ENCODE measurements around the gene ADGRG4. TPM values are rescaled to one million over a fixed set of nuclear protein-coding genes. Genes with fewer than 3 reads are reported as not detected.

ADGRG4 gene
- total and polyA plus RNA-seq, 2 donors (not counting 1 experiment from before 2014, with no cell fraction given), result 0.03 TPM; not detected in 1

DNA sequence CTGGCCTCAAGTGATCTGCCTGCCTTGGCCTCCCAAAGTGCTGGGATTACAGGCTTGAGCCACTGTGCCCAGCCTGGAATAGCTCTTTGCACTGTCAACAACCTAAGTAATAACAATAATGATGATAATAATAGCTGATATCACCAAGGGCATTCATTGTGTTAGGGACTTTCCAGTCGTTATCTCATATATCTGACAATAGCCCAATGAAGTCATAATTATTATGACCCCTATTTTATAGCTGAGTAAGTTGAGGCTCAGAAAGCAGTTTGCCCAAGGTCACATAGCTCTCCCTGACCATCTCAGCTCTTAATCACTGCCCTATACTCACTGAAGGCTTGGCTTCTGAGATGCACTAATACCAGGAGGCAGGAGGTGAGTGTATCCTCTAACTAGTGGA, 30.8 kb upstream of the ADGRG4 start:
- Histone ChIP-seq H3K27ac (ENCODE audit: insufficient read depth, low read length) (no peak overlapping the region), H3K4me3 (replicated peaks in 1 of 4; ENCODE audit: control extremely low read depth in 1 of 4, insufficient read depth in 1 of 4, low read depth in 3 of 4, low read length in 4 of 4) (no peak overlapping the region), H3K36me3 (ENCODE audit: control insufficient read depth, insufficient read depth, low read length) (no peaks in the 10 kb centered on the region), H3K4me1 (ENCODE audit: control insufficient read depth, extremely low read depth, insufficient read depth, low read length) (no peaks in the 10 kb centered on the region), H3K79me2 (ENCODE audit: control insufficient read depth, insufficient read depth, low read length) (no peaks in the 10 kb centered on the region), H2AFZ (ENCODE audit: low read length) (no peak overlapping the region), H3K27me3 (ENCODE audit: control insufficient read depth, insufficient read depth, low read length) (no peaks in the 10 kb centered on the region), H3K9me3 (ENCODE audit: control insufficient read depth, insufficient read depth, low read depth, low read length) (no peaks in the 10 kb centered on the region), H3K4me2 (ENCODE audit: extremely low read depth, insufficient read depth, low read length) (no peak overlapping the region), H3K9ac (ENCODE audit: insufficient read depth, low read length) (no peak overlapping the region), H4K20me1 (ENCODE audit: control insufficient read depth, extremely low read depth, insufficient read depth, low read length) (no peaks in the 10 kb centered on the region)
- no peak for TF ChIP-seq EZH2 (IDR thresholded peaks at IDR 0.05; ENCODE audit: low read length, missing control alignments)
- TF ChIP-seq, protein P1, sequence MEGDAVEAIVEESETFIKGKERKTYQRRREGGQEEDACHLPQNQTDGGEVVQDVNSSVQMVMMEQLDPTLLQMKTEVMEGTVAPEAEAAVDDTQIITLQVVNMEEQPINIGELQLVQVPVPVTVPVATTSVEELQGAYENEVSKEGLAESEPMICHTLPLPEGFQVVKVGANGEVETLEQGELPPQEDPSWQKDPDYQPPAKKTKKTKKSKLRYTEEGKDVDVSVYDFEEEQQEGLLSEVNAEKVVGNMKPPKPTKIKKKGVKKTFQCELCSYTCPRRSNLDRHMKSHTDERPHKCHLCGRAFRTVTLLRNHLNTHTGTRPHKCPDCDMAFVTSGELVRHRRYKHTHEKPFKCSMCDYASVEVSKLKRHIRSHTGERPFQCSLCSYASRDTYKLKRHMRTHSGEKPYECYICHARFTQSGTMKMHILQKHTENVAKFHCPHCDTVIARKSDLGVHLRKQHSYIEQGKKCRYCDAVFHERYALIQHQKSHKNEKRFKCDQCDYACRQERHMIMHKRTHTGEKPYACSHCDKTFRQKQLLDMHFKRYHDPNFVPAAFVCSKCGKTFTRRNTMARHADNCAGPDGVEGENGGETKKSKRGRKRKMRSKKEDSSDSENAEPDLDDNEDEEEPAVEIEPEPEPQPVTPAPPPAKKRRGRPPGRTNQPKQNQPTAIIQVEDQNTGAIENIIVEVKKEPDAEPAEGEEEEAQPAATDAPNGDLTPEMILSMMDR (conservative IDR thresholded peaks at IDR 0.05 in 1 of 2, IDR thresholded peaks at IDR 0.05 in 1 of 2; ENCODE audit: low read depth in 1 of 2, low read length in 2 of 2), result no peak
- DNase-seq (ENCODE audit: low read depth in 2 of 2), result no peak

DNA sequence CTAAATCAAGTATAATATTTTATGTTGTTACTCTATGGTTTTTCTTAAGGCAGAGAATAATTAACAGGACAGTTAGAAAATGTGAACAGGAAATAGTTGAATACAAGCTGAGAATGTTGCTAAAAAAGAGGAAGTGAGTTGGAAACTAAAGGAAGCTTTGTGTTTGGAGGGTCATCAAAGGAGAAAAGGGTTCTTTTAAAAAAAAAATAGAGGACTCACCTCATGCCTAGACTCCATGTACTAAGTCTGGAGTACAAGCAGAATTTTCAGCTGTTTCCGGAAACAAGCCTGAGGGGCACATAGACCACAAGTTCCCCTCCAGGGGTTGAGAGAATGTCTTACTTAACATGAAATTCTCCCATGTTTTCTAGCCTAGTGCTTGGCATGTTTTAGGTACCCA, 29.5 kb upstream of the ADGRG4 start:
- Histone ChIP-seq H3K9me3 (ENCODE audit: control insufficient read depth, insufficient read depth, low read depth, low read length) (no peaks in the 10 kb centered on the region), H3K4me1 (ENCODE audit: control insufficient read depth, extremely low read depth, insufficient read depth, low read length) (no peaks in the 10 kb centered on the region), H3K27me3 (ENCODE audit: control insufficient read depth, insufficient read depth, low read length) (no peaks in the 10 kb centered on the region), H2AFZ (ENCODE audit: low read length) (no peak overlapping the region), H4K20me1 (ENCODE audit: control insufficient read depth, extremely low read depth, insufficient read depth, low read length) (no peaks in the 10 kb centered on the region), H3K79me2 (ENCODE audit: control insufficient read depth, insufficient read depth, low read length) (no peaks in the 10 kb centered on the region), H3K4me3 (replicated peaks in 1 of 4; ENCODE audit: control extremely low read depth in 1 of 4, insufficient read depth in 1 of 4, low read depth in 3 of 4, low read length in 4 of 4) (no peak overlapping the region), H3K4me2 (ENCODE audit: extremely low read depth, insufficient read depth, low read length) (no peak overlapping the region), H3K27ac (ENCODE audit: insufficient read depth, low read length) (no peak overlapping the region), H3K9ac (ENCODE audit: insufficient read depth, low read length) (no peak overlapping the region), H3K36me3 (ENCODE audit: control insufficient read depth, insufficient read depth, low read length) (no peaks in the 10 kb centered on the region)
- TF ChIP-seq EZH2 (IDR thresholded peaks at IDR 0.05; ENCODE audit: low read length, missing control alignments), result no peak
- TF ChIP-seq, protein P1 (conservative IDR thresholded peaks at IDR 0.05 in 1 of 2, IDR thresholded peaks at IDR 0.05 in 1 of 2; ENCODE audit: low read depth in 1 of 2, low read length in 2 of 2), result no peak
- no peak for DNase-seq (ENCODE audit: low read depth in 2 of 2)

DNA sequence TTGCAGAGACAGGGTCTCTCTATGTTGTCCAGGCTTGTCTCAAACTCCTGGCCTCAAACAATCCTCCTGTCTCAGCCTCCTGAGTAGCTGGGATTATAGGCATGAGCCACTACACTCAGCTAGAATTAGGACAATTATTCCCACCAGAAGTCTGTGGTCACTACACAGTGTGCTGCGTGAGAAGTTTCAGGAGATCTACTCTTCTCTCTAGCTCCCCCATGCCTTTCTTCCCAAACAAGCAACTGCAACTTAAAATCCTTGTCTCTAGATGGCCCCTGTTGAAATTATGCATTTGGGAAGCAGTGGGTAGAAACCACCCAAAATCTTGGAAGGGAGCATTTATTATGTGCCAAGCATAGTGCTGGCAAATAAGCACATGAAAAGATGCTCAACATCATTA, 28.4 kb upstream of the ADGRG4 start:
- H3K4me2 ChIP-seq (ENCODE audit: extremely low read depth, insufficient read depth, low read length), result no peak overlapping the region
- no peak overlapping the region for H3K27ac ChIP-seq (ENCODE audit: insufficient read depth, low read length)
- H3K79me2 ChIP-seq (ENCODE audit: control insufficient read depth, insufficient read depth, low read length), result no peaks in the 10 kb centered on the region
- H3K4me1 ChIP-seq (ENCODE audit: control insufficient read depth, extremely low read depth, insufficient read depth, low read length), result no peaks in the 10 kb centered on the region
- no peaks in the 10 kb centered on the region for H3K27me3 ChIP-seq (ENCODE audit: control insufficient read depth, insufficient read depth, low read length)
- H3K4me3 ChIP-seq (replicated peaks in 1 of 4; ENCODE audit: control extremely low read depth in 1 of 4, insufficient read depth in 1 of 4, low read depth in 3 of 4, low read length in 4 of 4), result no peak overlapping the region
- H3K9me3 ChIP-seq (ENCODE audit: control insufficient read depth, insufficient read depth, low read depth, low read length), result no peaks in the 10 kb centered on the region
- H2AFZ ChIP-seq (ENCODE audit: low read length), result no peak overlapping the region
- H3K9ac ChIP-seq (ENCODE audit: insufficient read depth, low read length), result no peak overlapping the region
- DNase-seq (ENCODE audit: low read depth in 2 of 2), result no peak
- TF ChIP-seq, protein P1 (conservative IDR thresholded peaks at IDR 0.05 in 1 of 2, IDR thresholded peaks at IDR 0.05 in 1 of 2; ENCODE audit: low read depth in 1 of 2, low read length in 2 of 2), result peak; percentile 13 to 16
- no peak for TF ChIP-seq EZH2 (IDR thresholded peaks at IDR 0.05; ENCODE audit: low read length, missing control alignments)
- H3K36me3 ChIP-seq (ENCODE audit: control insufficient read depth, insufficient read depth, low read length), result no peaks in the 10 kb centered on the region
- H4K20me1 ChIP-seq (ENCODE audit: control insufficient read depth, extremely low read depth, insufficient read depth, low read length), result no peaks in the 10 kb centered on the region

Data from fibroblast of lung (primary cell).